HepG2 (cell line): ENCODE results near the gene STRN3. TPM values are rescaled to one million over a fixed set of nuclear protein-coding genes. Genes with fewer than 3 reads are reported as not detected.

ENCODE experiments used
- ETV5 ChIP-seq: IDR thresholded peaks from 2 replicates; pipeline ENCODE4 v1.6.1; 2018; ENCODE audit warnings: missing biosample characterization, missing genetic modification reagents, inconsistent platforms, borderline replicate concordance
- GATAD1 ChIP-seq: IDR thresholded peaks from 2 replicates; pipeline ENCODE4 v1.6.1; 2016; ENCODE audit warnings: missing genetic modification reagents, missing compliant biosample characterization
- HBP1 ChIP-seq: IDR thresholded peaks from 2 replicates; pipeline ENCODE4 v1.6.1; 2016; ENCODE audit warnings: low read depth, control low read depth
- KLF9 ChIP-seq: IDR thresholded peaks from 2 replicates; pipeline ENCODE4 v1.6.1; 2016; ENCODE audit warnings: low read depth
- MLX ChIP-seq: IDR thresholded peaks from 2 replicates; pipeline ENCODE4 v1.6.1; 2016
- NCOA2 ChIP-seq: sonication (generic); formaldehyde crosslinking; IDR thresholded peaks from 2 replicates; pipeline ENCODE4 v1.8.0; 2022; ENCODE audit warnings: inconsistent platforms
- NFAT5 ChIP-seq: sonication (generic); formaldehyde crosslinking; IDR thresholded peaks from 2 replicates; pipeline ENCODE4 v1.4.0; 2020; ENCODE audit warnings: missing genetic modification reagents
- NFIC ChIP-seq: IDR thresholded peaks from 2 replicates; pipeline ENCODE4 v1.6.1; 2012; ENCODE audit warnings: mild to moderate bottlenecking, low read length, inconsistent platforms
- NR3C1 ChIP-seq: sonication (generic); formaldehyde crosslinking; IDR thresholded peaks from 2 replicates; pipeline ENCODE4 v1.4.0; 2020; ENCODE audit warnings: missing genetic modification reagents
- PAF1 ChIP-seq: IDR thresholded peaks from 2 replicates; pipeline ENCODE4 v1.6.1; 2016; ENCODE audit warnings: missing genetic modification reagents, missing compliant biosample characterization
- RARA ChIP-seq: IDR thresholded peaks from 2 replicates; pipeline ENCODE4 v1.6.1; 2016; ENCODE audit warnings: missing genetic modification reagents, missing compliant biosample characterization
- SMAD3 ChIP-seq: sonication (generic); formaldehyde crosslinking; IDR thresholded peaks from 2 replicates; pipeline ENCODE4 v1.4.0; 2020; ENCODE audit warnings: missing genetic modification reagents
- SP5 ChIP-seq: IDR thresholded peaks from 2 replicates; pipeline ENCODE4 v1.6.1; 2016; ENCODE audit warnings: low read depth, borderline replicate concordance
- TGIF2 ChIP-seq: IDR thresholded peaks from 2 replicates; pipeline ENCODE4 v1.6.1; 2016; ENCODE audit warnings: control low read depth, missing compliant biosample characterization
- TOE1 ChIP-seq: sonication (generic); formaldehyde crosslinking; IDR thresholded peaks from 2 replicates; pipeline ENCODE4 v1.4.0; 2020; ENCODE audit warnings: mild to moderate bottlenecking, missing genetic modification reagents
- ZMYM2 ChIP-seq: sonication (generic); formaldehyde crosslinking; IDR thresholded peaks from 2 replicates; pipeline ENCODE4 v1.8.0; 2022; ENCODE audit warnings: mild to moderate bottlenecking, missing genetic modification reagents
- ZNF207 ChIP-seq: fragments of 450-650 bp; IDR thresholded peaks from 2 replicates; pipeline ENCODE4 v1.6.1; 2016; ENCODE audit warnings: antibody characterized with exemption, borderline replicate concordance
- ZNF343 ChIP-seq: sonication (generic); formaldehyde crosslinking; IDR thresholded peaks from 2 replicates; pipeline ENCODE4 v1.4.0; 2020; ENCODE audit warnings: mild to moderate bottlenecking, missing genetic modification reagents
- ZNF724P ChIP-seq: sonication (generic); formaldehyde crosslinking; IDR thresholded peaks from 2 replicates; pipeline ENCODE4 v1.8.0; 2022; ENCODE audit warnings: missing genetic modification reagents, borderline replicate concordance
- ZNF75D ChIP-seq: sonication (generic); formaldehyde crosslinking; IDR thresholded peaks from 2 replicates; pipeline ENCODE4 v1.8.1; 2023; ENCODE audit warnings: missing genetic modification reagents, mild to moderate bottlenecking, borderline replicate concordance
- ZNF773 ChIP-seq: sonication (generic); formaldehyde crosslinking; IDR thresholded peaks from 2 replicates; pipeline ENCODE4 v1.4.0; 2020; ENCODE audit warnings: missing genetic modification reagents, borderline replicate concordance
- ZNF841 ChIP-seq: sonication (generic); formaldehyde crosslinking; IDR thresholded peaks from 2 replicates; pipeline ENCODE4 v1.8.1; 2023; ENCODE audit warnings: missing genetic modification reagents, borderline replicate concordance
- ZNF879 ChIP-seq: sonication (generic); formaldehyde crosslinking; IDR thresholded peaks from 2 replicates; pipeline ENCODE4 v1.8.1; 2023; ENCODE audit warnings: missing genetic modification reagents
- polyA plus RNA-seq, 8 experiments: library from polyadenylated mRNA; depleted of rRNA in 3 of 8; stranded (reverse) in 7 of 8; unstranded in 1 of 8; fragments of >200 nt; fragmentation: Illumina TruSeq in 4 of 8; extraction: Trizol in 4 of 8; gene quantifications; 2 replicates each; pipeline versions ENCODE4 v1.2.1 to v1.2.3, GENCODE V29; 2011 to 2016; ENCODE audit warnings: low read depth in 4 of 8, missing spikeins in 1 of 8, mixed read lengths in 1 of 8; ENCODE audit not compliant: insufficient read depth in 1 of 8
- total RNA-seq, 5 experiments: library from RNA; depleted of rRNA; stranded (reverse); fragments of >200 nt; fragmentation: Illumina TruSeq; extraction: Trizol; gene quantifications; 2 replicates each; pipeline ENCODE4 v1.2.3, GENCODE V29; 2016; ENCODE audit warnings: low read depth in 1 of 5

Gene STRN3
- total and polyA plus RNA-seq, 2 of the 13 experiments (the other 11 are each of a cell fraction or from before 2014, with no cell fraction given): 49.4 to 123 TPM

- TF ChIP-seq MLX (peak; percentile 72), PAF1 (CRISPR knock-in tag) (peak; percentile 81; the same call in 1 of the 2 replicates), ZNF207 (no peak), ZMYM2 (CRISPR knock-in tag) (peak; percentile 78), ZNF773 (peak; percentile 87; the same call in 1 of the 2 replicates), ZNF343 (CRISPR knock-in tag) (peak; percentile 77; the same call in 1 of the 2 replicates), HBP1 (CRISPR knock-in tag) (peak; percentile 77; the same call in 1 of the 2 replicates), ZNF841 (CRISPR knock-in tag) (no peak), SP5 (peak; percentile 89), RARA (CRISPR knock-in tag) (peak; percentile 22), ZNF724P (peak; percentile 84), ETV5 (peak; percentile 72), GATAD1 (CRISPR knock-in tag) (peak; percentile 81), TOE1 (CRISPR knock-in tag) (0 out of 2 replicates have a peak, but pooled peaks have one; percentile 45), KLF9 (CRISPR knock-in tag) (peak; percentile 63; the same call in 1 of the 2 replicates), NCOA2 (CRISPR knock-in tag) (0 out of 2 replicates have a peak, but pooled peaks have one; percentile 51), NFAT5 (peak; percentile 89), NR3C1 (CRISPR knock-in tag) (no peak; the same call in 1 of the 2 replicates), SMAD3 (peak; percentile 81), TGIF2 (CRISPR knock-in tag) (peak; percentile 89), ZNF75D (CRISPR knock-in tag) (no peak), ZNF879 (CRISPR knock-in tag) (no peak; the same call in 1 of the 2 replicates), NFIC (no peak)
These were observed 464 bp upstream of the STRN3 start (continued) for GRCh38 chr14:31026450-31027235.
